Measurements from ENCODE around the gene MYL1.

The MYL1 gene

DNA sequence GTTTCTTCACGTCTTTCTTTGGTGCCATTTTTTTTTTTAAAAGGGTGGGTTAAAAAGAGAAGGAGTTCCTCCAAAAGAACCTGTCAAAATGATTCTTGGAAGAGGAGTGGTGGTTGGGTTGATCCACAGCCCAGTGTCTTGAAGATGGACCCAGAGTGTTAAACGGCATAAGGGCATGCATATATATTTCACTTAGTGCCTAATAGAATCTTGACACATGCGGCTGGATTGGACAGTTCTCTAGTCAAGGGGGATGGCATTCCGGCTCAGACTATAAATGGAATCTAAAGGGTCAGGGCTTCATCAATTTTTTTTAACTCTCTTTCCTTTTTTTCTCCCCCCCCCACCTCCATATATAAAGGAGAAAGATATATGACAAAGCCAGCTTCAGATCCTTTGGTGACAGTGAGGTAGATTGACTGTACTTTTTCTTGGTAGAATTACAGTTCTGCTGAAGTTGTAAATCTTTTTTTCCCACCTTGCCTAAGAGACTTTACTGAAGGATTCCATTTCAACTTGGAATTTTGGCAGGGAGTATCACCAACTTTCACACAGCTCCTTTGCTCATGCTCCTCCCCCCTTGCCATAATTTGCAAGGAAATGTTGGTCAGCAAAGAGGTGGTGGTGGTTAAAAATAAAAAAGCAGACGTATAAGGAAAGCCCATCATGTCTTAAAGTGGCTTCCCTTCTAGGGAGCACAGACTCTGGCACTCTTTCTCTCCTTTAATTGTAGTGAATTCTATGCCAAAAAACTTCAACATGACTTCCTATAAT is at the start of gene MYL1:
Gene MYL1 (minus strand): TSS at position 160 of the 774 bp plus-strand sequence. CDS start 132 bp downstream, at position 28.
- TF ChIP-seq, protein P1, sequence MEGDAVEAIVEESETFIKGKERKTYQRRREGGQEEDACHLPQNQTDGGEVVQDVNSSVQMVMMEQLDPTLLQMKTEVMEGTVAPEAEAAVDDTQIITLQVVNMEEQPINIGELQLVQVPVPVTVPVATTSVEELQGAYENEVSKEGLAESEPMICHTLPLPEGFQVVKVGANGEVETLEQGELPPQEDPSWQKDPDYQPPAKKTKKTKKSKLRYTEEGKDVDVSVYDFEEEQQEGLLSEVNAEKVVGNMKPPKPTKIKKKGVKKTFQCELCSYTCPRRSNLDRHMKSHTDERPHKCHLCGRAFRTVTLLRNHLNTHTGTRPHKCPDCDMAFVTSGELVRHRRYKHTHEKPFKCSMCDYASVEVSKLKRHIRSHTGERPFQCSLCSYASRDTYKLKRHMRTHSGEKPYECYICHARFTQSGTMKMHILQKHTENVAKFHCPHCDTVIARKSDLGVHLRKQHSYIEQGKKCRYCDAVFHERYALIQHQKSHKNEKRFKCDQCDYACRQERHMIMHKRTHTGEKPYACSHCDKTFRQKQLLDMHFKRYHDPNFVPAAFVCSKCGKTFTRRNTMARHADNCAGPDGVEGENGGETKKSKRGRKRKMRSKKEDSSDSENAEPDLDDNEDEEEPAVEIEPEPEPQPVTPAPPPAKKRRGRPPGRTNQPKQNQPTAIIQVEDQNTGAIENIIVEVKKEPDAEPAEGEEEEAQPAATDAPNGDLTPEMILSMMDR (IDR thresholded peaks at IDR 0.05; ENCODE audit: insufficient read depth, low read depth, low read length, missing control alignments), result no peak
- H3K4me3 ChIP-seq (ENCODE audit: low read depth, low read length), result no peak within 1 kb of the TSS
- no peak for DNase-seq (ENCODE audit: low read depth)

DNA sequence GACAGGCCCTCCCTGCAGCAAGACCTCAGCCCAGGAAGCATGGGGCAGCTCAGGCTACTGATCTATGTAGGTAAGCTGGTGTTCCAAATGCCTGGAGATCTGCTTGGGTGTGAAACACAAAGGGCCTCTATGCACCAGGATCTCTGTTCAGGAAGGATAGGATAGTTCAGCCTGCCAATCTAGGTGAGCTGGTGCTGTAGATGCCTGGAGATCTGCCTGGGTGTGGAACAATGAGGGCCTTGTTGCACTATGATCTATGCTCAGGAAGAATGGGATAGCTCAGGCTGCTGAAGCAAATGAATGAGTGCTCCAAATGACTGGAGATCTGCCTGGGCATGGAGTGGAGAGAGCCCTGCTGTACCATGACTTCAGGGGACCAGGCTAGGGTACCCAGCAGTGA is 48.9 kb upstream of the MYL1 start:
- TF ChIP-seq, protein P1 (IDR thresholded peaks at IDR 0.05; ENCODE audit: insufficient read depth, low read depth, low read length, missing control alignments), result no peak
- H3K4me3 ChIP-seq (ENCODE audit: low read depth, low read length), result no peak overlapping the region
- DNase-seq (ENCODE audit: low read depth), result no peak

DNA sequence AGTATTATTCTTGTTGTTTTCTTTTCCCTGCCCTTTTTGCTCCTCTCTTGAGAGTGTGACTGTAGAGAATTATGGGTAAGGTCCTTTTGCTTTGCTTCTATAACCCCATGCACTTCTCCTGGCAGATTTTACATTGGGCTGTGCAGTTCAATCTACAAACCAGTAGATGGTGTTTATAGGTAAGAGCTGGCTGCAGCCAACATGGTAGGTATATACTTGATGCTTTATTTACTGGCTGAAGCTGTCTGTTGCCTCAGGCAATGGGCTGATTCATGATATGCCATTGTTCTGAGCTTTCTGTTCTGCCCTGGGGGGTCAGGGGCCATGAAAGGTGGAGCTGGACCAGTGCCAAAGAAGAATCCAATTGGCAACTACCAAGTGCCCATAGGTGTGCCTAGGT is 48.3 kb upstream of the MYL1 start:
- TF ChIP-seq, protein P1 (IDR thresholded peaks at IDR 0.05; ENCODE audit: insufficient read depth, low read depth, low read length, missing control alignments), result no peak
- H3K4me3 ChIP-seq (ENCODE audit: low read depth, low read length), result no peak overlapping the region
- peak; percentile 10 for DNase-seq (ENCODE audit: low read depth)

DNA sequence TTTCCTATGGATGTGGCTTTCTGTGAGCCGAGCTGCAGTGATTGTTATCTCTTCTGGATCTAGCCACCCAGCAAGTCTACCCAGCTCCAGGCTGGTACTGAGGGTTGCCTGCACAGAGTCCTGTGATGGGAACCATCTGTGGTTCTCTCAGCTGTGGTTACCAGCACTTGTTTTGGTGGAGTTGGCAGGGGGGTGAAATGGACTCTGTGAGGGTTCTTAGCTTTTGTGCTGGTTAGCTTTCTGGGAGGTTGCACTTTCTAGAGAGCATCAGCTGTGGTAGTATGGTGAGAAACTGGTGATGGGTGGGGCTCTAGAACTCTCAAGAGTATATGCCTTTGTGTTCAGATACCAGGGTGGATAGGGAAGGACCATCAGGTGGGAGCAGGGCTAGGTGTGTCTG is 45.4 kb upstream of the MYL1 start:
- no peak overlapping the region for H3K4me3 ChIP-seq (ENCODE audit: low read depth, low read length)
- TF ChIP-seq, protein P1 (IDR thresholded peaks at IDR 0.05; ENCODE audit: insufficient read depth, low read depth, low read length, missing control alignments), result no peak
- DNase-seq (ENCODE audit: low read depth), result no peak

DNA sequence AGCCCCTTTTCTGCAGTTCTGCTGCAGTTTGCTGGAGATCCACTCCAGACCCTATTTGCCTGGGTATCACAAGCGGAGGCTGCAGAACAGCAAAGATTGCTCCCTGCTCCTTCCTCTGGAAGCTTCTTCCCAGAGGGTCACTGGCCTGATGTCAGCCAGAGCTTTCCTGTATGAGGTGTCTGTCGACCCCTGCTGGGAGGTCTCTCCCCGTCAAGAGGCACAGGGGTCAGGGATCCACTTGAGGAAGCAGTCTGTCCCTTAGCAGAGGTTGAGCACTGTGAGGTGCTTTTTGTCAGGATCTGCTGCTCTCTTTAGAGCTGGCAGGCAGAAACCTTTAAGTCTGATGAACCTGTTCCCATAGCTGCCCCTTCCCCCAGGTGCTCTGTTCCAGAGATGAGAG is 42.0 kb upstream of the MYL1 start:
- DNase-seq (ENCODE audit: low read depth), result no peak
- H3K4me3 ChIP-seq (ENCODE audit: low read depth, low read length), result no peak overlapping the region
- TF ChIP-seq, protein P1 (IDR thresholded peaks at IDR 0.05; ENCODE audit: insufficient read depth, low read depth, low read length, missing control alignments), result no peak

DNA sequence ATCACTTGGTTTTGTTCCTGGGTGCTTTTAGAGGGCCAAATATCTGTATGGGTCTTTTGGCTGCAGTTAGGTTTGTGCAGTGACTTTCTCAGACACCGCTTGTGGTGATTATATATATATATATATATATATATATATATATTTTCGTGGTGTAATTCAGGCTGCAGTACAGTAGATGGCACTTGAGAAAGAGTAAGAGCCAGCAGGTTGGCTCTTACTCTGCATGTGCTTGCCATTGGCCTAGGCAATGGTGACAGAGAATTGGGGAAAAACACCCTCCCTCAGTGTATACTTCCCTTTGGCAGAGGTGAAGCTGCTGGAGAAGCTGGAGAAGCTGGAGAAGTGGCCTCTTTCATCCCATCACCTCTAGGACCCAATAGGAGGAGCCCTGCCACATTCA is 22.2 kb upstream of the MYL1 start:
- H3K4me3 ChIP-seq (ENCODE audit: low read depth, low read length), result no peak overlapping the region
- no peak for DNase-seq (ENCODE audit: low read depth)
- TF ChIP-seq, protein P1 (IDR thresholded peaks at IDR 0.05; ENCODE audit: insufficient read depth, low read depth, low read length, missing control alignments), result no peak

DNA sequence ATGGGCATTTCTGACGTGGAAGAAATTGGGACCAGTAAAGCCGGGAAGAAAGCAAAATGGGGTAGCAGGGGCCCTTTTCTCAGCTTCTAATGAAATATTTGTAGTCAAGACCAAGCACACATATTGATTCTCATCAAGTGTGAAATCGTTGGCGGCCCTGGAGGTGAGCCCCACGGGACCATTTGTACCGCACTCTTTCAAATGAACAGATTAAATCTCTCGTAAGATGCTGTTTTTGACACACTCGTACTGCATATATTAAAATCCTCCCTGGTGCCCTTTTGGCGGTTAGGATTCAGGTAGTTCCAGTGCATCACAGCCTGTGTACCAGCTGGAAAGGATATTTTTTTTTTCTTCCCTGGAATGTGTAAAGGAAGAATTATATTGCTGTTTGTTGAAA is 9.9 kb upstream of the MYL1 start:
- TF ChIP-seq, protein P1 (IDR thresholded peaks at IDR 0.05; ENCODE audit: insufficient read depth, low read depth, low read length, missing control alignments), result no peak
- DNase-seq (ENCODE audit: low read depth), result no peak
- H3K4me3 ChIP-seq (ENCODE audit: low read depth, low read length), result no peak overlapping the region

Measured in GM12865 (cell line).